ENCODE results near the gene TXLNG.

Gene TXLNG

GRCh38 chrX:16819634-16820033 lies 33.4 kb downstream of the TXLNG start:
- Histone ChIP-seq H3K27ac (ENCODE audit: low read depth, low read length) (no peak overlapping the region), H3K36me3 (ENCODE audit: control insufficient read depth, insufficient read depth, low read length) (peaks cover 66% of the 10 kb centered on the region), H3K9me3 (ENCODE audit: control insufficient read depth, insufficient read depth, low read depth, low read length) (no peaks in the 10 kb centered on the region), H3K4me3 (ENCODE audit: low read depth, low read length) (no peak overlapping the region), H3K9ac (ENCODE audit: low read length) (no peak overlapping the region), H3K4me1 (ENCODE audit: control insufficient read depth, insufficient read depth, low read length) (no peaks in the 10 kb centered on the region), H3K27me3 (ENCODE audit: control insufficient read depth, insufficient read depth, low read length) (no peaks in the 10 kb centered on the region; the same call in 1 of the 2 replicates)

DNA sequence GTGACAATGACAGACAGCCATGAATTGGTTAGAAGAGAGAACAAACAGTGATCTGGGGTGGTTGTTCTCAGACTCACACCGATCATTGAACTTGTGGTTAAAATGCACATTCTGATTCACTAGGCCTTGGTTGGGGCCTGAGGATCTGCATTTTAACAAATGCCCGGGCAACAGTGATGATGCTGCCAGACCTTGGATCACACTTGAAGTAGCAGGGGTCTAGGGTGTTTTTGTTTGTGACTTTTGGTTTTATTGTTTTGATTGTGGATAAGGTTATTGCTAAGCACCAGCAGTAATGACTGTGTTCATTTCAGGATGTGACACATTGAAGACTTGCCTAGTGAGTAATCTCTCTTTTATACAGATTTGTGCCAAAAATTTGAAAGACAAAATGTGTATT lies 36.5 kb downstream of the TXLNG start:
- Histone ChIP-seq H3K4me1 (ENCODE audit: control insufficient read depth, insufficient read depth, low read length) (peaks cover 9% of the 10 kb centered on the region), H3K36me3 (ENCODE audit: control insufficient read depth, insufficient read depth, low read length) (peaks cover 64% of the 10 kb centered on the region), H3K27ac (ENCODE audit: low read depth, low read length) (no peak overlapping the region), H3K9ac (ENCODE audit: low read length) (no peak overlapping the region), H3K27me3 (ENCODE audit: control insufficient read depth, insufficient read depth, low read length) (no peaks in the 10 kb centered on the region; the same call in 1 of the 2 replicates), H3K9me3 (ENCODE audit: control insufficient read depth, insufficient read depth, low read depth, low read length) (no peaks in the 10 kb centered on the region), H3K4me3 (ENCODE audit: low read depth, low read length) (no peak overlapping the region)

GRCh38 chrX:16825264-16826035 lies 39.2 kb downstream of the TXLNG start:
- Histone ChIP-seq H3K27ac (ENCODE audit: low read depth, low read length) (no peak overlapping the region), H3K4me3 (ENCODE audit: low read depth, low read length) (no peak overlapping the region), H3K27me3 (ENCODE audit: control insufficient read depth, insufficient read depth, low read length) (no peaks in the 10 kb centered on the region), H3K4me1 (ENCODE audit: control insufficient read depth, insufficient read depth, low read length) (peaks cover 21% of the 10 kb centered on the region), H3K9ac (ENCODE audit: low read length) (no peak overlapping the region), H3K9me3 (ENCODE audit: control insufficient read depth, insufficient read depth, low read depth, low read length) (no peaks in the 10 kb centered on the region), H3K36me3 (ENCODE audit: control insufficient read depth, insufficient read depth, low read length) (peaks cover 61% of the 10 kb centered on the region)

DNA sequence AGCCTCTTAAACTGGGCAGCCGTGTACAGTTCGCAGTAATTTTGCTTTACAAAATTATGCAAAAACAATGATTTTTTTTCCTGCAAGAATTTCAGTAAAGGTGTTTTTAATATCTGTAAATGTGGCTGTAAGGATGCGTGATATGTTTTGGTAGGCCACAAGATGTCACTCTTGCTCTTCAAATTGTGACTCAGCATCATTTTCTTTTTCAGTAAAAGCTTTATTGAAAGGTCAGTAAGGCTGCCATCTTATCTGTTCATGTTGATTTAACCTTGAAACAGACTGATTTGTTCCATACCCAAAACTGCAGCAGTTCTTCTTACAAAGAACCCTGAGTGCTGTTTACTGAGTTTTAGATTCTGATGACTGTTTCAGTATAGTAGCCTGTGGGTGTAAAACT lies 39.9 kb downstream of the TXLNG start:
- H3K9ac ChIP-seq (ENCODE audit: low read length) = no peak overlapping the region
- H3K27me3 ChIP-seq (ENCODE audit: control insufficient read depth, insufficient read depth, low read length) = no peaks in the 10 kb centered on the region
- peaks cover 21% of the 10 kb centered on the region for H3K4me1 ChIP-seq (ENCODE audit: control insufficient read depth, insufficient read depth, low read length)
- H3K4me3 ChIP-seq (ENCODE audit: low read depth, low read length) = no peak overlapping the region
- peaks cover 61% of the 10 kb centered on the region for H3K36me3 ChIP-seq (ENCODE audit: control insufficient read depth, insufficient read depth, low read length)
- no peaks in the 10 kb centered on the region for H3K9me3 ChIP-seq (ENCODE audit: control insufficient read depth, insufficient read depth, low read depth, low read length)
- peak overlapping the region; percentile 51; the same call in 1 of the 2 replicates for H3K27ac ChIP-seq (ENCODE audit: low read depth, low read length)

DNA sequence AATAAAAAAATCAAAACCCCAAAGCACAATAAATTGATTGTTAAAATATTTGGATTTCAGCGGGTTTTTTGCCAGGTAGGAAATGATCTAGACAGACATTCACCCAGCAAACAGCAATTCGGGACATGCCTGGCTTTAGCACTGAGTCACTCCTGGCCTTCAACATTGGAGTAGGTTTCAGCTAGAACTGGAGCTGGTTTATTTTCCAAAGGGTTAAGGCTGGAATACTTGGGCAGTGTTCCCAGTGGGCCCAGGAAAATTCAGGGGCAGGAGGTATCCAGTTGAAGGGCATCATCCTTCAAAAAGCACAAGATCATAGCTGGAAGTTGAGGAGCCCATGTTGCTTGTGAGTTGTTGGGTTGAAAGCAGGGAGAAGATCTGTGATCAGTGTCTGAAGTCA lies 41.0 kb downstream of the TXLNG start:
- peaks cover 66% of the 10 kb centered on the region for H3K36me3 ChIP-seq (ENCODE audit: control insufficient read depth, insufficient read depth, low read length)
- H3K9me3 ChIP-seq (ENCODE audit: control insufficient read depth, insufficient read depth, low read depth, low read length) = no peaks in the 10 kb centered on the region
- H3K9ac ChIP-seq (ENCODE audit: low read length) = no peak overlapping the region
- H3K27me3 ChIP-seq (ENCODE audit: control insufficient read depth, insufficient read depth, low read length) = no peaks in the 10 kb centered on the region
- peaks cover 21% of the 10 kb centered on the region for H3K4me1 ChIP-seq (ENCODE audit: control insufficient read depth, insufficient read depth, low read length)
- H3K27ac ChIP-seq (ENCODE audit: low read depth, low read length) = no peak overlapping the region
- no peak overlapping the region for H3K4me3 ChIP-seq (ENCODE audit: low read depth, low read length)

- Histone ChIP-seq H3K27ac (ENCODE audit: low read depth, low read length) (peak overlapping the region; percentile 67), H3K4me3 (ENCODE audit: low read depth, low read length) (no peak overlapping the region)
Observed at GRCh38 chrX:16828124-16828908, 42.0 kb downstream of the TXLNG start.

GRCh38 chrX:16832301-16832700 lies 46.0 kb downstream of the TXLNG start:
- no peaks in the 10 kb centered on the region for H3K9me3 ChIP-seq (ENCODE audit: control insufficient read depth, insufficient read depth, low read depth, low read length)
- no peak overlapping the region for H3K4me3 ChIP-seq (ENCODE audit: low read depth, low read length)
- H3K27ac ChIP-seq (ENCODE audit: low read depth, low read length) = no peak overlapping the region
- H3K9ac ChIP-seq (ENCODE audit: low read length) = no peak overlapping the region
- no peaks in the 10 kb centered on the region for H3K27me3 ChIP-seq (ENCODE audit: control insufficient read depth, insufficient read depth, low read length)
- peaks cover 16% of the 10 kb centered on the region for H3K4me1 ChIP-seq (ENCODE audit: control insufficient read depth, insufficient read depth, low read length)
- peaks cover 88% of the 10 kb centered on the region for H3K36me3 ChIP-seq (ENCODE audit: control insufficient read depth, insufficient read depth, low read length)

More at GRCh38 chrX:16828124-16828908, 42.0 kb downstream of the TXLNG start:
- Histone ChIP-seq H3K27me3 (ENCODE audit: control insufficient read depth, insufficient read depth, low read length) (no peaks in the 10 kb centered on the region), H3K9ac (ENCODE audit: low read length) (peak overlapping the region; percentile 11), H3K36me3 (ENCODE audit: control insufficient read depth, insufficient read depth, low read length) (peaks cover 66% of the 10 kb centered on the region), H3K4me1 (ENCODE audit: control insufficient read depth, insufficient read depth, low read length) (peaks cover 21% of the 10 kb centered on the region), H3K9me3 (ENCODE audit: control insufficient read depth, insufficient read depth, low read depth, low read length) (no peaks in the 10 kb centered on the region)

- H3K9ac ChIP-seq (ENCODE audit: low read length) = no peak overlapping the region
- H3K9me3 ChIP-seq (ENCODE audit: control insufficient read depth, insufficient read depth, low read depth, low read length) = no peaks in the 10 kb centered on the region
- no peak overlapping the region for H3K4me3 ChIP-seq (ENCODE audit: low read depth, low read length)
- no peaks in the 10 kb centered on the region for H3K27me3 ChIP-seq (ENCODE audit: control insufficient read depth, insufficient read depth, low read length)
- H3K36me3 ChIP-seq (ENCODE audit: control insufficient read depth, insufficient read depth, low read length) = peaks cover 96% of the 10 kb centered on the region
- no peak overlapping the region for H3K27ac ChIP-seq (ENCODE audit: low read depth, low read length)
- H3K4me1 ChIP-seq (ENCODE audit: control insufficient read depth, insufficient read depth, low read length) = peaks cover 18% of the 10 kb centered on the region
Observed at GRCh38 chrX:16834806-16835205, 48.5 kb downstream of the TXLNG start.

DNA sequence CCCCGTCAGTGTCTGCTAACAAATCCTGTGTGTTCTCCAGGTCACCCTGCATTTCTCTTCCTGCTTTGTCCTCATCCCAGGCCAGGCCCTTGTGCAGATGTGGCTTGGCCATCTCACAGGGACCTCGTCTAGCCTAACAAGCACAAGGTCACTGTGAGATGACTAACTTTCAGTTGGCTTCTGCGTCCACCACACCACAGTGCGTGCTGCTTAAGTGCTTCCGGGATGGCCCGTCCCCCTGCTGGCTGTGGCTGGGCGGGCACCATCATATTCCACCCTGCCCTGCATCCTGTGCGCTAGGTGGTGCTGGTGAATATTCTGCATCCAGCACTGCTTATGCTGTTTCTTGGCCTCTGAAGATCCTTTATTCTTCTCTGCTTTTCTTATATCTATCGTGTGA lies 50.1 kb downstream of the TXLNG start:
- Histone ChIP-seq H3K4me1 (ENCODE audit: control insufficient read depth, insufficient read depth, low read length) (peaks cover 23% of the 10 kb centered on the region), H3K36me3 (ENCODE audit: control insufficient read depth, insufficient read depth, low read length) (peaks cover 95% of the 10 kb centered on the region), H3K27ac (ENCODE audit: low read depth, low read length) (no peak overlapping the region), H3K9me3 (ENCODE audit: control insufficient read depth, insufficient read depth, low read depth, low read length) (no peaks in the 10 kb centered on the region), H3K9ac (ENCODE audit: low read length) (no peak overlapping the region), H3K27me3 (ENCODE audit: control insufficient read depth, insufficient read depth, low read length) (no peaks in the 10 kb centered on the region), H3K4me3 (ENCODE audit: low read depth, low read length) (no peak overlapping the region)

DNA sequence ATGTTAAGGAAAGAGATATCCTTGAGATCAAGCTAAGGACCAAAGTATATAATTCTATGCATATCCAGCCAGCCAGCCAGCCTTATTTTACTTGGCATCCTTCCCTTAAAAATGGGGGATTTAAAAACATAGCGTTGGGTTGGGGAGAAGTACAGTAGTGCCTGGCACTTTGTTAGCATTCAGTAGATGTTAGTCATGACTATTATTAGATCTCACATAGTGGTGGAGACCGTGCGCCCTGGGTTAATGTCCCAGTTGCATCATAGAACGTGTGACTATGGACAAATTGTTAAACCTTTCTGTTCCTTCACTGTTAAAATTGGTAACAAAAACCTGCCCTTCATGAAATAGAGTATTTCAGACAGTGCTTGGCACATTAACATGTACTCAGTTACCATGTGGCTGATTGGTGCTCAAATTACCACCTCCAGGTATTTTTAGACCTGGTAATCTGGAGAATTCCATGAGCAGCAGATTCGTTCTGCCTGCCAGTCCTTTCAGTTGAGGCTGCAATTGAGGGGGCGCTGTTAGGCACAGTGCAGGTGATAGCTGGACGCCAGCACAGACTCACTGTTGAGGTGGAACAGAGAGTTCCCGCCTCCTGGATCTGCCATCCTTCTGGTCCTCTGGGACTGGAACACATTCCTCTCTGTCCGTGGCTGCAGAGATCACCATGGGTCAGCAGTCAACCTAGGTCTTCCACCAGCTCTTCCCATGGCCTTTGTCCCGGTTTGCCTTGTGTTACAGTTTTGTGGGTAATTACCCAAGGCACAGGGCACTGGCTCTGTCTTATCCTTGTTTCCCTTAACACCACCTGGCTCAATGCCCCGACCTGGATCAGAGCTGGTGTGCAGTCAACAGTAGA lies 52.2 kb downstream of the TXLNG start:
- H3K9me3 ChIP-seq (ENCODE audit: control insufficient read depth, insufficient read depth, low read depth, low read length) = no peaks in the 10 kb centered on the region
- peaks cover 95% of the 10 kb centered on the region for H3K36me3 ChIP-seq (ENCODE audit: control insufficient read depth, insufficient read depth, low read length)
- H3K4me3 ChIP-seq (ENCODE audit: low read depth, low read length) = no peak overlapping the region
- H3K4me1 ChIP-seq (ENCODE audit: control insufficient read depth, insufficient read depth, low read length) = peaks cover 26% of the 10 kb centered on the region
- H3K9ac ChIP-seq (ENCODE audit: low read length) = no peak overlapping the region
- H3K27ac ChIP-seq (ENCODE audit: low read depth, low read length) = no peak overlapping the region
- H3K27me3 ChIP-seq (ENCODE audit: control insufficient read depth, insufficient read depth, low read length) = no peaks in the 10 kb centered on the region

Data from HUES6 (cell line).